ENCODE measurements around the gene MTMR2. TPM values are rescaled to one million over a fixed set of nuclear protein-coding genes. Genes with fewer than 3 reads are reported as not detected.

Gene MTMR2
- total and polyA plus RNA-seq, 2 of the 13 experiments (the other 11 are each of a cell fraction or from before 2014, with no cell fraction given) = 12.7 to 22.3 TPM

DNA sequence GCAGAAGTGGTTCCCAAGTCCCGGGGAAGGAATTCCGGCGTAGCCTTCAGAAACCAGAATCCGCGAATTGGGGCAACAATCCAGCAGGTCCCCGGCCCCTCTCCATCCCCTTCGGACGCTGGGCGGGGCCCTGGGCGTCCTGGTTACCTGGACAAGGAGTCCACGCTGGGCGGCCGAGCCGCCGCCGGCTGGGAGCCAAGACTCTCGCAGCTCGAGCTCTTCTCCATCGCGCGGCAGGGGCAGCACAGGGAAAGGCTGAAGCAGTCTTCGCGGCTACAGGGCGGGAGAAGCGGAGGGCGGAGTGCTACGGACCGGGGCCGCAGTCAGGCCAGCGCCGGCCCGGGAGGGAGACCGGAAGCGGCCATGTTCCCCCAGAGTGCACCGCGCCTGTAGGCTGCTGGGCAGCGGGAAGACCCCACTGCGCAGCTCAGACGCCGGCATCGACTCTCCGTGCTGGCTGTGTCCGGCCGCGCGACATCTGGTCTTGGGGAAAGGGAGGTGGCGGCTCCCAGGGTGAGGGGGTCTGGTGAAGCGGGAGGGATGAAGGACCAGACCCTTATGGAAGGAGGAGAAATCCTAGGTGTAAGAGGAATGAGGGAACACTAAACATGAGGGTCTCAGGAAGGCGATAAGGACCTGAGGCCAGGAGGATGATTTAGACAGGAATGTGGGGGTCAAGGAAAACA lies at the start of gene MTMR2 (continued):
- TF ChIP-seq, protein P1, sequence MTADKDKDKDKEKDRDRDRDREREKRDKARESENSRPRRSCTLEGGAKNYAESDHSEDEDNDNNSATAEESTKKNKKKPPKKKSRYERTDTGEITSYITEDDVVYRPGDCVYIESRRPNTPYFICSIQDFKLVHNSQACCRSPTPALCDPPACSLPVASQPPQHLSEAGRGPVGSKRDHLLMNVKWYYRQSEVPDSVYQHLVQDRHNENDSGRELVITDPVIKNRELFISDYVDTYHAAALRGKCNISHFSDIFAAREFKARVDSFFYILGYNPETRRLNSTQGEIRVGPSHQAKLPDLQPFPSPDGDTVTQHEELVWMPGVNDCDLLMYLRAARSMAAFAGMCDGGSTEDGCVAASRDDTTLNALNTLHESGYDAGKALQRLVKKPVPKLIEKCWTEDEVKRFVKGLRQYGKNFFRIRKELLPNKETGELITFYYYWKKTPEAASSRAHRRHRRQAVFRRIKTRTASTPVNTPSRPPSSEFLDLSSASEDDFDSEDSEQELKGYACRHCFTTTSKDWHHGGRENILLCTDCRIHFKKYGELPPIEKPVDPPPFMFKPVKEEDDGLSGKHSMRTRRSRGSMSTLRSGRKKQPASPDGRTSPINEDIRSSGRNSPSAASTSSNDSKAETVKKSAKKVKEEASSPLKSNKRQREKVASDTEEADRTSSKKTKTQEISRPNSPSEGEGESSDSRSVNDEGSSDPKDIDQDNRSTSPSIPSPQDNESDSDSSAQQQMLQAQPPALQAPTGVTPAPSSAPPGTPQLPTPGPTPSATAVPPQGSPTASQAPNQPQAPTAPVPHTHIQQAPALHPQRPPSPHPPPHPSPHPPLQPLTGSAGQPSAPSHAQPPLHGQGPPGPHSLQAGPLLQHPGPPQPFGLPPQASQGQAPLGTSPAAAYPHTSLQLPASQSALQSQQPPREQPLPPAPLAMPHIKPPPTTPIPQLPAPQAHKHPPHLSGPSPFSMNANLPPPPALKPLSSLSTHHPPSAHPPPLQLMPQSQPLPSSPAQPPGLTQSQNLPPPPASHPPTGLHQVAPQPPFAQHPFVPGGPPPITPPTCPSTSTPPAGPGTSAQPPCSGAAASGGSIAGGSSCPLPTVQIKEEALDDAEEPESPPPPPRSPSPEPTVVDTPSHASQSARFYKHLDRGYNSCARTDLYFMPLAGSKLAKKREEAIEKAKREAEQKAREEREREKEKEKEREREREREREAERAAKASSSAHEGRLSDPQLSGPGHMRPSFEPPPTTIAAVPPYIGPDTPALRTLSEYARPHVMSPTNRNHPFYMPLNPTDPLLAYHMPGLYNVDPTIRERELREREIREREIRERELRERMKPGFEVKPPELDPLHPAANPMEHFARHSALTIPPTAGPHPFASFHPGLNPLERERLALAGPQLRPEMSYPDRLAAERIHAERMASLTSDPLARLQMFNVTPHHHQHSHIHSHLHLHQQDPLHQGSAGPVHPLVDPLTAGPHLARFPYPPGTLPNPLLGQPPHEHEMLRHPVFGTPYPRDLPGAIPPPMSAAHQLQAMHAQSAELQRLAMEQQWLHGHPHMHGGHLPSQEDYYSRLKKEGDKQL (CRISPR knock-in tag; IDR thresholded peaks at IDR 0.05; ENCODE audit: low read depth) = 0 out of 2 replicates have a peak, but pooled peaks have one; percentile 45
- TF ChIP-seq, protein P2, sequence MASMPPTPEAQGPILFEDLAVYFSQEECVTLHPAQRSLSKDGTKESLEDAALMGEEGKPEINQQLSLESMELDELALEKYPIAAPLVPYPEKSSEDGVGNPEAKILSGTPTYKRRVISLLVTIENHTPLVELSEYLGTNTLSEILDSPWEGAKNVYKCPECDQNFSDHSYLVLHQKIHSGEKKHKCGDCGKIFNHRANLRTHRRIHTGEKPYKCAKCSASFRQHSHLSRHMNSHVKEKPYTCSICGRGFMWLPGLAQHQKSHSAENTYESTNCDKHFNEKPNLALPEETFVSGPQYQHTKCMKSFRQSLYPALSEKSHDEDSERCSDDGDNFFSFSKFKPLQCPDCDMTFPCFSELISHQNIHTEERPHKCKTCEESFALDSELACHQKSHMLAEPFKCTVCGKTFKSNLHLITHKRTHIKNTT (CRISPR knock-in tag; IDR thresholded peaks at IDR 0.05) = no peak
- TF ChIP-seq DRAP1 (CRISPR knock-in tag; IDR thresholded peaks at IDR 0.05) (peak; percentile 72; the same call in 1 of the 2 replicates), MTERF4 (CRISPR knock-in tag; IDR thresholded peaks at IDR 0.05) (peak; percentile 74; the same call in 1 of the 2 replicates), THAP11 (CRISPR knock-in tag; IDR thresholded peaks at IDR 0.05) (peak; percentile 88), ZXDC (CRISPR knock-in tag; IDR thresholded peaks at IDR 0.05) (no peak), NONO (IDR thresholded peaks at IDR 0.05) (no peak), NONO (CRISPR knock-in tag; conservative IDR thresholded peaks at IDR 0.05) (peak; percentile 85), ZNF841 (CRISPR knock-in tag; IDR thresholded peaks at IDR 0.05; ENCODE audit: borderline replicate concordance) (peak; percentile 65; the same call in 1 of the 2 replicates), PTBP1 (IDR thresholded peaks at IDR 0.05; ENCODE audit: low read depth, low read length, poor library complexity, severe bottlenecking) (no peak), SIN3B (IDR thresholded peaks at IDR 0.05; ENCODE audit: low read length) (peak; percentile 66; the same call in 1 of the 2 replicates)
- TF ChIP-seq, protein P3, sequence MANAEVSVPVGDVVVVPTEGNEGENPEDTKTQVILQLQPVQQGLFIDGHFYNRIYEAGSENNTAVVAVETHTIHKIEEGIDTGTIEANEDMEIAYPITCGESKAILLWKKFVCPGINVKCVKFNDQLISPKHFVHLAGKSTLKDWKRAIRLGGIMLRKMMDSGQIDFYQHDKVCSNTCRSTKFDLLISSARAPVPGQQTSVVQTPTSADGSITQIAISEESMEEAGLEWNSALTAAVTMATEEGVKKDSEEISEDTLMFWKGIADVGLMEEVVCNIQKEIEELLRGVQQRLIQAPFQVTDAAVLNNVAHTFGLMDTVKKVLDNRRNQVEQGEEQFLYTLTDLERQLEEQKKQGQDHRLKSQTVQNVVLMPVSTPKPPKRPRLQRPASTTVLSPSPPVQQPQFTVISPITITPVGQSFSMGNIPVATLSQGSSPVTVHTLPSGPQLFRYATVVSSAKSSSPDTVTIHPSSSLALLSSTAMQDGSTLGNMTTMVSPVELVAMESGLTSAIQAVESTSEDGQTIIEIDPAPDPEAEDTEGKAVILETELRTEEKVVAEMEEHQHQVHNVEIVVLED (CRISPR knock-in tag; IDR thresholded peaks at IDR 0.05; ENCODE audit: borderline replicate concordance) = peak; percentile 69; the same call in 1 of the 2 replicates
- TF ChIP-seq, protein P4, sequence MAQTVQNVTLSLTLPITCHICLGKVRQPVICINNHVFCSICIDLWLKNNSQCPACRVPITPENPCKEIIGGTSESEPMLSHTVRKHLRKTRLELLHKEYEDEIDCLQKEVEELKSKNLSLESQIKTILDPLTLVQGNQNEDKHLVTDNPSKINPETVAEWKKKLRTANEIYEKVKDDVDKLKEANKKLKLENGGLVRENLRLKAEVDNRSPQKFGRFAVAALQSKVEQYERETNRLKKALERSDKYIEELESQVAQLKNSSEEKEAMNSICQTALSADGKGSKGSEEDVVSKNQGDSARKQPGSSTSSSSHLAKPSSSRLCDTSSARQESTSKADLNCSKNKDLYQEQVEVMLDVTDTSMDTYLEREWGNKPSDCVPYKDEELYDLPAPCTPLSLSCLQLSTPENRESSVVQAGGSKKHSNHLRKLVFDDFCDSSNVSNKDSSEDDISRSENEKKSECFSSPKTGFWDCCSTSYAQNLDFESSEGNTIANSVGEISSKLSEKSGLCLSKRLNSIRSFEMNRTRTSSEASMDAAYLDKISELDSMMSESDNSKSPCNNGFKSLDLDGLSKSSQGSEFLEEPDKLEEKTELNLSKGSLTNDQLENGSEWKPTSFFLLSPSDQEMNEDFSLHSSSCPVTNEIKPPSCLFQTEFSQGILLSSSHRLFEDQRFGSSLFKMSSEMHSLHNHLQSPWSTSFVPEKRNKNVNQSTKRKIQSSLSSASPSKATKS (CRISPR knock-in tag; IDR thresholded peaks at IDR 0.05) = no peak

Measured in HepG2 (cell line).